AML-193 (cell line): ENCODE results near the gene ATP2A3.
A peak's percentile ranks its signal among the peaks of the same experiment; 100 is the strongest.

Source experiments
- DNase-seq, 2 experiments: peaks; one replicate each; lab custom pipeline; 2025; lab: John Stamatoyannopoulos, UW

ATP2A3 gene

DNA sequence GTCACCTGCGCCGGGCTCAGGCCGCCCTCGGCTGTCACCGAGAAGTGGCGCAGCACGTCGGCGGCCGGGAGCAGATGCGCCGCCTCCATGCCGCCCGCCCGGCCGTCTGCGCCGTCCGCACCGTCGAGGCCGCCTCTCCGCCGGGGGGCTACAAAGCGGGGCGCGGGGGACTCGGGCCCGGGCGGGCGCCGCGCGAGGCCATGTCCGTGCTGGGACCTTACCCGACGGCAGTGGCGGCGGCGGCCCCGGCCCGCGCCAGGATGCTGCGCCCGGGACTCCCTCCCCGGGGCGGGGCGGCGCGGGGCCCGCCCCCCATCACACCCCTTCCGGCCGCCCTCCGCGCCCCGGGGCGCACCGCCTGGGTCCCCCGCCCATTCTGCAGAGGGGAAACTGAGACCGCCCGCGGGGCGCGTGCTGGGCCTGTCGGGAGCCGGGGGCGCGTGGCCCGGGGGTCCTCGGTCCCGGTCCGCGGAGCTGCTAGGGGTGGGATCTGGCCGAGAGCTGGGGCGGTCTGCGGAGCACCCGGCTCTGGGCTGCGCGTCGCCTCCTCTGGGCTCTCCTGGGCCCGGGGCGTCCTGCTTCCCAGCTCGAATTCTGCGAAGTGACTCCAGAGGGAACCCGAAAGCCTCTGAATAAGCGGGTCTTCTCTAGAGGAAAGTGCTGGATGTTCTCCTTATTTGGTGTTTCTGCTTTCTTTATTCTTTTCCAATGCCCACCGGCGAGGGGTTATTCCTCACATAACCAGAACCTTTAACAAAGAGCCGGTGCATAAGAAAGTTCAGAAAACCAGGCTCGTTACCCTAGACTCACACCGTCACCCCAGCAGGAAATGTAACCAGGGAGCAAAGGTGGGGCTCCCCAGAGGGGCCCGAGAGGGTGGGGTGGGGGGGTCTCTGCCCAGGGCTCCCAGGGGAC lies at the start of gene ATP2A3:
TSS of gene ATP2A3 (minus strand) at position 235 of the 915 bp plus-strand sequence. CDS start at position 89, 146 bp downstream.
- DNase-seq = peak in 1 of 2 experiments; percentile 17

DNA sequence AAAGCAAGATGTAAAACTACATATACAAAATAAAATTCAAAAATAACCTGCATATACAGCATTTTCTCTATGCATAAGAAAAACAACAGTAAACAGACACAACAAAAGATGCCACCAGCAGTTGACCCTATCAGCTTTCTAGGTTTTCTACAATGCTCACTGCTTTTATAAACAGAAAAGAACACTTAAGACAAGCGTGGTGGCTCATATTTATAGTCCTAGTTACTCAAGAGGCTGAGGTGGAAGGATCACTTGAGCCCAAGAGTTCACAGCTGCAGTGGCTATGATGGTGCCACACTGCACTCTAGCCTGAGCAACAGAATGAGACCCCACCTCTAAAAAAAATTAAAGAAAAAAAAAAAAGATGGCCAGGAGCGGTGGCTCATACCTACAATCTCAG lies 46.5 kb upstream of the ATP2A3 start:
- DNase-seq = no peak

DNA sequence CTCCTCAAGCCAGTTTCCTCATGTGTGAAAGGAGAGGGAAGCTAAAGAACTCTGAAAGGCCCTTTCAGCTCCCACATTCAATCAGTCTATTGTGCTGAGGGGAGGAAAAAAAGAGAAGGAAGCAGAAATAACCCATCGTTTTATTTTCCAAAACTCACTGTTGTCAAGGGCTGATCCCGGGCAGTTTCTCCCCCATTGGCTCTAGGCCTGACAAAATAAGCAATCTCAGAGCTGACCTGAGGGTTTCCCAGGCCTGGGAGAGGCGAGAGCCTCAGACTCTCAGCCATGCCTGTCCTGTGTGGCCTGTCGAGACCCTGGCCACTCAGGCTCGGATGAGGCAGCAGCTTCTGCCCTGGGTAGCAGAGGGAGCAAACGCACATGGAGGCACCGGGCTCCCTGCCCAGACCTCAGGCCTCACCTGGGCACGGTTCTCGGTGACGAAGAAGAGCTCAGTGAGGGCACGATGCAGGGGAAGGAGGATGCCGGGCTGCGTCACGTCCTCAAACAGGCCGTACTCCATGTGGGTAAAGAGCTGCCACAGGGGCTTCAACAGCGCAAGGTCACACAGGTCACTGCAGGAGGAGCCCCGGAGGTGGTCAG lies 45.0 kb upstream of the ATP2A3 start:
- no peak for DNase-seq

DNA sequence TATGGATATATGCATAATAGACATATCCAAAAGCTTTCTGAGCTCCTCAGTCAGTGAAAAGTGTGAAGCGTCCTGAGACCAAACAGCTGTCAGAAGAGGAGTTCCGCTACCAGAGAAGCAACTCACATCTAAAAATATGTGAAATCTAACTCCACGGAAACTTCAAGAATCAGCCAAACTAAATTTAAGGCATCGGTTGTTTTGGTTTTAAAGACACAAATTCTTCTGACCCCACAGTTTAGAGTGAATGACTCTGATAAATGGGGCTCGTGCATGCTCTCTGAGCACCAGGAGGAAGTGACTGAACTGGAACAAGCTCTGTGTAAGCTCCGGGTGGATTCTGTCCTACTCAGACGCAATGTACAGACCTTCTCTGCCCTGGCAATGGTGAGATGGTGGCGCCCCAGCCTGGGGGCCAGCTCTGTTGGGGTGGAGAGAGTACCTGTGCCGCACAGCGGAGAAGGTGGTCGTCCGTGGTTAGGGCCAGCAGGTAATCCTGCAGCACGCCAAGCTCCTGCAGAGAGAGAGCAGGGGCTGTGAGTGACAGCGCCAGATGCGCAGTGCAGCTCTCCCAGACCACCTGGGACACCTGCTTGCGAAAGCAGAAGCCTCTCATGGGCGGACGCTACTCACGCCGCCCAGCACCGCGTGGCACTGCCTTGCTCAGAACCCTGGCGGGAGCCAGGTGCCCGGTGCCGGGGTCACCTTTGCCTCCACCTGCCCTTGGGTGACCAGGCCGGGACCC lies 44.4 kb upstream of the ATP2A3 start:
- DNase-seq = no peak

DNA sequence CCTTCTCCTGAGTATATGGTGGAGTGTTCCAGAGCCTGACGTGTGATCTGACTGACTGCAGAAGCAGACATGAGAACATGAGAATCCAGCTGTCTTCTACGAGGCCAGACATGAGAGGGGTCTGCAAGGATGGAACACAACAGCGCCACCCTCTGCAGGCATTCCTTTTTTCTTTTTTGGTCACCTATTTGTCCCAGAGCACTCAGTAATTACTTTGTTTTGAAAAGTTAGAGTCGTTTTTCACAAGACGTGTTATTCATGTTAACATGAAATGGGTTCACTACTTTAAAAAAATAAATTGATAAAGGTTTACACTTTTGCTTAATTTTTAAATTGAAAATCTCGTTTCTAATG lies 43.8 kb upstream of the ATP2A3 start:
- DNase-seq = no peak

DNA sequence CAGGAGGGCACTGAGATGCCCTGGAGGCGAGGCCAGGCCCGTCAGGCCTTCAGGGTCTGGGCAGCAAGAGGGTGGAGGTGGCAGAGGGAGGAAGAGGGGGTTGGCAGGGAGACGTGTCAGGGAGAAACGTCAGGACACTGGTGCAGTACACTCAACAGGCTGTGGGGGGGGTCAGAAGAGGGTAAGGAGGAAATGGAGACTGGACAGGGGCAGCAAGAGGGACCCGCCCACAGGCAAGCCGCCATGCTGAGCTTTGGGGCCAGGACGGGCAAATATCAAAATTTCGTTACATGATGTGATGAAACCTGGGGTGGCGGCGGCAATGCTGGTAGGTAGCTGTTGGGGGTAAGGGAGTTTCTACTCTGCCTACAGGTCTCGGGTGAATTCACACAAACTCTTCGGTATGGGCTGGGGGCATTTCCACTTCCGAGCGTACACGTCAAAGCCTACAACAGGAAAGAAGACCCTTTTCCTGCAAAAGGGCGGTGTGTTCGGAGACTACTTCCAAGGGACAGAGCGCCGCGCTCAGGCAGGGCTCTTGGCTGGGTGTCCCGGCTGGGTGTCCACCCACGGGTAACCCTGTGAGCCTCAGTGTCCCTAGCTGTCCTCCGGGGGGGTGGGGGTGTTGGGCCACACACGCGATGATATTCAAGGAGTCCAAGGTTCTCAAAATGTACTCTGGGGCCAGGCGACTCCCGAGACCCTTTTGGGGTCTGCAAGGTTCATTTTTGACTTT lies 43.3 kb upstream of the ATP2A3 start:
- no peak for DNase-seq

DNA sequence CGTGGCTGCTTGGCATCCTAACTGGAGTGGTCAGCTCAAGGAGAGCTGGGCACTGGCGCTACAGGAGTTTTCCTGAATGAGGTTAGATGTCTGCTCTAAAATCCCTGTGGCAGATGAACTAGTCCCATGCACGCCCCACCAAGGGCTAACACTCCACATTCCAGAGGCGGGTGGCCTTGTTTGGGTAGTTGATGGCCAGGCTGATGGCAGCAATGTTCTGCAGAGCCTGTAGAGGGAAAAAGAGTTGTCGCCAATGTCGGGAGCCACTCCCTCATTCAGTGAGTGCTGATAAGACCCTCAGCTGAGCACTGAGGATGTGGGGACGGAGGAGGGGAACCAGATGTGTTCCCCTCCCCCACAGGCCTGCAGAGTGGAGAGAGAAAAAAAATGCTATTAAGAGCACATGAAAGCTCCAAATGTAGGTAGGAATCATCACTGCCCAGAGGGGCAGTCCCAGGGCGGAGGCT lies 42.5 kb upstream of the ATP2A3 start:
- no peak for DNase-seq

DNA sequence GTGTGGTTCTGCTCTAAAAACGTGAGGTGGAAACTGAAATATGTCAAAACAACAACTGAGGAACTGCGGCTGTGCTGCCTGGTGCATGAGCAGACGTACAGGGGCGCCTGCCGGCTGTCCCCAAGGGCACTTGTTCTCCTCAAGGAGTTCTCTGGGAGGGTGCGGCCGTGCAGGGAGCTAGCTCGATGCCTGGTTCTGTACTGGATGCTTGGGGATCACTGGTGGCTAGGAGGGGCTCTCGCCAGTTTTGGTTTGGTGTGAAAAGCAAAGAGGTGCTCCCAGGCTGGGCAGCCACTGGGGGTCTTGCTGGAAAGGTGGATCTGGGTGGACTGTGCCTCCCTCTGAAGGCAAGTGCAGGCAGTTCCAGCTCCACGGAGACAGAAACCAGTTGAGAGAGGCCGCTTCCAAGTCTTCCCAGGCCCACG lies 41.9 kb upstream of the ATP2A3 start:
- DNase-seq = no peak

DNA sequence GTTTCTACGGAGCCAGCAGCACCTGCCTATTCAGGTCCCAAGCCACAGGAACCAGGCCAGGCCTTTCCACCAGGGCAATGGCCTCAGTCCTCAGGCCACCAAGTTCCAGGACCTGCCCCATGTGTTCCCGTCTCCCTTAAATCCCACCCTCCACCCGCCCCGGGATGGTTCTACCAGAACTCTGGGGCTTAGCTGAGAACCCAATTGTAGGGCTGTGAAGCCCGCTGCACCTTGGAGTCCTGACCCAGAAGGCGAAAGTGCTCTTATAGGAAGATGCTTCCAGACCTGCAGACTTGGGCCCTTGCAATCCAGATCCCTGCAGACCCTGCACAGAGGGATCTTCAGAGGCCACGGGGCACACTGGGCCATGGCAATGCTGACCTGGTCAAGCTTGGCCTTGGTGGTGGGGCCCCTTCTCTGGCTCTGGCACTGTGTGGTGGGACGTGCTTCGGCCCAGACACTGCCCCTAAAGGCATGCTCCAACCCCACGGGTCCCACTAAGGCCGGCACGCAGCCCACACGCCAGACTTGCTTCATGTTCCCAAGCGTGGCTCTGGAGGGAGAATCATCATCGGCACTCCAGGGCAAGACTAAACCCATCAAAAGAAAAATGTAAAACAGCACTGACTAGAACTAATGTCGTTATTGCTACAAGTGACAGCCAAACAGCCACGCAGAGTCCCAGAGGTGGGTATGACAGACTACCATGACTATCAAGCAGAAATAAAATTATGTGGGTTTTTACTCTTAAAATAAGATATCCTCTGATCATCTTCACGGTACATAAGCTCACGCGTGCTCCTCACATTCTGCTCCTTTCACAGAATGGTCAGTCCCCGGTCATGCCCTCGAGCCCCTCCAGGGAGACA lies 41.3 kb upstream of the ATP2A3 start:
- no peak for DNase-seq

DNA sequence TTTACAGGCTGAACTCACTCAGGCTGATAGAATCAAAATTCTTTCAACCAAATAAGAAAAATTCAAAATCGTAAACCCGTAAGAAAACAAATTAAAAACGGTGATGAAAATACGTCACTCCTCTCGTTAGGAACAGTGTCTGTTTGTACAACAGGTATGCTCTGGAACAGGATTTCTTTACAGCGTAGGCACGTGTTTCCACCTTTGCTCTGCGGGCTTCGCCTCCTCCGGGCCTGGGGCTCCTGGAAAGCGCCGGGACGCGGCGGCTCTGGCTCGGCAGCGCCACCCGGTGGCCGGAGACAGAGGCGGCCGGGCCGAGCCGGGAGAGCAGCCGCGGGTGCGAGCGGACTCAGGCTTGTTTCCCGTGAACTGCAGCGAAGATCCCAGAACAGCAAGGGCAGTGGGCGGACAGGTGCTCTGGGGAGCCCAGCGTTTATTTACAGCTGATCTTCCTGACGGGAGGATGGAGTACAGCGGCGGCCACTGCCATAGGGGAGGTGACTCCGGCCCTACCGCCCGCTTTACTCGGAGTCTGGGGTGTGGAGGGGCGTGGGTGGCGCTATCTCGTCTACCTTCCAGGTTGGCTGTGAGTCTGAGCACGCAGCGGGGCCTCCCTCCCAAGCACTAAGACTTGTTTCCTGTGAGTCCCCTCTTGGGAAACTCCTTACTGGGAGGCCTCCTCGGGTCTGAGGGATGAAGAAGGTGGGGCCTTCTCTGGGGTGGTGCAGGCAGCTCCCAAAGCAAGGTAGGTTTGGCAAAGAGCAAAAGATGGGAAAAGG lies 40.5 kb upstream of the ATP2A3 start:
- peak; percentile 1 to 6 for DNase-seq

DNA sequence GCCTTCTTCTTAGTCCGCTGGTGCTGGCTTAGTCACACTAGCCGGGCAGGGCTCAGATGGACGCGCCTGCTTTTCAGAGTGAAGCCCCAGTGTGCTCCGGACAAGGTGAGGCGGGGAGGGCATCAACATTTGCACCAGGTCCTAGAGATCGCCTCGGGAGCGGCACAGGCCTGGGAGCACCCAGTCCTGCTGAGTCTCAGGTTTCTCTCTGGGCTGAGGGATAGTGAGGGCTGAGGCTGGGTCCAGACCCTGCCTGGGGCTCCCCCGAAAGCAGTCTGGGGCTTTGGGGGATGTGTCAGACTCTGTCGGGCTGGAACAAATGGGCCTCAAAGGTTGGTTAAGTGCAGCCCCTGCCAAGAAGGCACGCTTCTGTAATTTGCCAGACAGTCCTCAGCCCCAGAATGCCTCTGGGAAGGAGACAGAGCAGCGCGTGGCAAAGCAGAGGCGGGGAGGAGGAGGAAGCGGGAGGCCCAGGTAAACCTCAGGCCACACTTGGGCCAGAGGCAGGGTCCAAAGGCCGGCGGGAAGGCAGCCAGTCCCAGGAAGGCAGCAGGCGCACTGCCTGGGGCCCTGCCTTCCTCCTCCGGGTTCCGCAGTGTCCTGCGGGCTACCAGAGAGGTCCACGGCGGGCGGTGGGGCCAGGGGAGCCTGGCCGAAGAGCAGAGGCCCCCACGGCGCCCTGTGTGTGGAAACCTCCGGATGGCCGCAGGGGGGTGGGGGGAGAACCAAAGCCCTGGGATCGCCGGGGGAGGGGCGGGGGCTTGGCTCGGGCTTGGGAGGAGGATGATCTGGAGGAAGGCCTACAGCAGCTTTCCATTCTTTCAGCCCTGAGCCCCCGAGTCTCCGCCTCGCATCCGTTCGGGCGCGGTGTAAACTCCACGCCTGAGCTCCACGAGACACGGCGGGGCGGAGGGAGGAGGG lies 39.5 kb upstream of the ATP2A3 start:
- DNase-seq = no peak

DNA sequence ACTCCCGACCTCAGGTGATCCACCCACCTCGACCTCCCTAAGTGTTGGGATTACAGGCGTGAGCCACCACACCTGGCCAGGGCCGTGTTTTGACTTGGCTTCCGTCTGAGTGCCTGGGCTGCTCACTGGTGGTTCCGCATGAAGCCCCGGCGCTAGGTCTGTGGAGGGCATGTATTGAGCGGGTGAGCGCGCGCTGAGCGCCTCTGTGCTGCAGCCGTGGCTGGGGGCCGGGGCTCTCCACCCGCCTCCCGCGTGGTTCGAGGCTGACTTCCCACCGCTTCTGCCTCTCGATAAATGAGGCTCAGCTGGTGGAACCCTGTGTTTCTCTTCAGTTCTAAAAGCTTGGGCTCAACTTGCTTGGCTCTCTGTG lies 38.9 kb upstream of the ATP2A3 start:
- DNase-seq = no peak

DNA sequence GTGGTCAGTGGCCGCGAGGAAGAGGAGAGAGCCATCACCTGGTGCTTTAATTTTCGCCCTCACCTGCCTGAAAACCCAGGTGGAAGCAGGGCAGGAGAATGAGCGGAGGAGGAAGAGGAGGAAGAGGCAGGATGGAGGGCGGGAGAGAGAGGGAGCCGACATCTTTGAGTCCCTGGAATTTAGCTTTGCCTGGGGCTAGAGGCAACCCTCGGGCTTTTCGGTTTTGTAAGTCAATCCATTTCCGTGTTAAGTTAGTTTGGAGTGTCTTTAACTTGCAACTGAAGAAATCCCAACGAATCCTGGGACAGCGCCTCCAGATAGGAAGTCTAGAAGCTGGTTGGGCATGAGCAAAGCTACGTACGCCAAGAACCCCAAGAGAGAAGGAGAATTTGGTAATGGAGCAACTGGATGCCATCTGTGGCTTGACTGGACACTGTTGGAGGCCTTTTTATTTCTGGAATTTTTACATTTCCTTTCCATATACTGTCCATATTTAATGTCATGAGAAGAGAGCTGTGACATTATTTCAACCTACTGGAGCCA lies 36.9 kb upstream of the ATP2A3 start:
- no peak for DNase-seq

DNA sequence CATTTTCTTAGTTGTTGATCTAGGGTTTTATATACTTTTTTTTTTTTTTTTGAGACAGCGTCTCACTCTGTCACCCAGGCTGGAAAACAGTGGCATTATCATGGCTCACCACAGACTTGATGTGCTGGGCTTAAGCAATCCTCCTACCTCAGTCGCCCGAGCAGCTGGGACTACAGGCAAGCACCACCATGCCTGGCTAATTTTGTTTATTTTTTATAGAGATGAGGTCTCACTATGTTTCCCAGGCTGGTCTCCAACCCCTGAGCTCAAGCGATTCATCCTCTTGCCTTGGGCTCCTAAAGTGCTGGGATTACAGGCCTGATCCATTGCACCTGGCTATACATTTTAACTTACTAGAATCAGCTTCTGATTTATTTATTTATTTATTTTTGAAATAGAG lies 34.2 kb upstream of the ATP2A3 start:
- no peak for DNase-seq

DNA sequence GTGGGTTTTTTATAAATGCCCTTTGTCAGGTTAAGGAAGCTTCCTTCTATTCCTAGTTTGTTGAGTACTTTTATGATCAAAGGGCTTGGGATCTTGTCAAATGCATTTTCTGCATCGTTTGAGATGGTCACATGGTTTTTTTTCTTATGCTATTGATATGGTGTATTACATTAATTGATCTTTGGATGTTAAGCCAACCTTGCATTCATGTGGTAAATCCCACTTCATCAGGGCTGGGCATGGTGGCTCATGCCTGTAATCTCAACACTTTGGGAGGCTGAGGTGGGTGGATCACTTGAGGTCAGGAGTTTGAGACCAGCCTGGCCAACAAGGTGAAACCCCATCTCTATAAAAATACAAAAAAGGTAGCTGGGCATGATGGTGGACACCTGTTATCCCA lies 30.8 kb upstream of the ATP2A3 start:
- no peak for DNase-seq

DNA sequence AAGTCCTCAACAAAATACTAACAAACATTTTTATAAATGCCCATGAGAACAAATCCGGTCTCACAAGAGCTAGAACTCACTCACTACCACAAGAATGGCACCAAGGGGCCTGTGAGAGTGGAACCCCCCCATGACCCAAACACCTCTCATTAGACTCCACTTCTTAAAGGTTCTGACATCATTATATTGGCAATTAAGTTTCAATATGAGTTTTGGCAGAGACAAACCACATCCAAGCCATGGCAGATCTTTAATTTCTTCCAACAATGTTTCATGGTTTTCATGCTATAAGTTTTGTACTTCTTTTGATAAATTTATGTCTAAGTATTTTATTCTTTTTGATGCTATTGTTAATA lies 30.0 kb upstream of the ATP2A3 start:
- DNase-seq = no peak

DNA sequence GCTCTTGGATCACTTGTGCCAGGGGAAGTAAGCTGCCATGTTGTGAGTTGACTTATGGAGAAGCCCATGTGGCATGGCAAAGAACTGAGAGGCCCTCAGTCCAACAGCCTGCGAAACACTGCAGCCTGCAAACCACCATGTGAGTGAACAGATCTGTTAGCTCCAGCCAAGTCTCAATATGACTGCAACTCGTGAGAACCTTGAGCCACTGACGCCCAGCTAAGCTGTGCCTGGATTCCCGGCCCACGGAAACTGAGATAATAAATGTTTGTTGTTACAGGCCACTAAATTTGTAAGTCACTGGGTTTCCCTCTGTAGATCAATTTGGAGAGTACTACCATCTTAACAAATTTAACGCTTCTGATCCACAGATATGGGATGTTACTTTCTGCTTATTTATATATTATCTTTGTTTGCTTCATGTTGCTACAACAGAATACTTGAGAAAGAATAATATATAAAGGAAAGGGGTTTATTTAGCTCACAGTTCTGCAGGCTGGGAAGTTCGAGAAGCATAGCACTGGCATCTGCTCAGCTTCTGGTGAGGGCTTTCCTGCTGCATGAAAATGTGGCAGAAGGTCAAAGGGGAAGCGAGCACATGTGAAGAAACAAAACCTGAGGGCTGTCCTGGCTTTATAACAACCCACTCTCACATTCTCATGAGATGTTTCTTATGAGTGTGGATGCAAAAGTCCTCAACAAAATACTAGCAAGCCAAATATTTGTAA lies 29.4 kb upstream of the ATP2A3 start:
- DNase-seq = no peak

DNA sequence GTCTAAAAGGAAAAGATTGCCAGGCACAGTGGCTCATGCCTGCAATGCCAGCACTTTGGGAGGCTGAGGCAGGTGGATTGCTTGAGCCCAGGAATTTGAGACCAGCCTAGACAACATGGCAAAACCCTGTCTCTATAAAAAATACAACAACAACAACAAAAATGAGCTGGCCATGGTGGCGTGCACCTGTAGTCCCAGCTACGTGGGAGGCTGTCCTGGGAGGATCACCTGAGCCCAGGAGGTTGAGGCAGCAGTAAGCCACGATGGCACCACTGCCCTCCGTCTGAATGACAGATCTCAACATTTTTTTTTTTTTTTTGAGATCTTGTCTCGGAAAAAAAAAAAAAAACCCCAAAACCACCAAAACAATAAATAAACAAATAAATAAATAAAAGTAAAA lies 28.1 kb upstream of the ATP2A3 start:
- no peak for DNase-seq
